K562 (cell line): ENCODE results near the gene RIIAD1.

Source experiments
- EP300 ChIP-seq: IDR thresholded peaks from 2 replicates; pipeline ENCODE4 v1.6.1; 2012; ENCODE audit warnings: low read length, improper control_type of control experiment
- FOXM1 ChIP-seq, 2 experiments: fragments of 450-650 bp in 1 of 2; sonication (generic) in 1 of 2; formaldehyde crosslinking in 1 of 2; IDR thresholded peaks; 2 replicates each; pipeline versions ENCODE4 v1.6.1 to v1.9.0; 2017 to 2022; ENCODE audit warnings: low read depth in 2 of 2, mild to moderate bottlenecking in 2 of 2, missing genetic modification reagents in 1 of 2, moderate library complexity in 1 of 2
- KDM5B ChIP-seq: fragments of 200-600 bp; sonication (generic); IDR thresholded peaks from 2 replicates; pipeline ENCODE4 v1.6.1; 2012; ENCODE audit warnings: low read depth, mild to moderate bottlenecking, moderate library complexity, low read length, control low read depth, inconsistent platforms; ENCODE audit not compliant: insufficient replicate concordance
- SIRT6 ChIP-seq: IDR thresholded peaks from one replicate; pipeline ENCODE4 v1.6.1; 2012; ENCODE audit warnings: low read depth, mild to moderate bottlenecking, control low read depth, inconsistent platforms, low read length, moderate library complexity
- TAF1 ChIP-seq: IDR thresholded peaks from 2 replicates; pipeline ENCODE4 v1.6.1; 2011; ENCODE audit warnings: mild to moderate bottlenecking, low read length, moderate library complexity; ENCODE audit not compliant: insufficient read depth, control insufficient read depth, severe bottlenecking; ENCODE audit errors: extremely low read depth
- XRCC5 ChIP-seq: fragments of 200-400 bp; formaldehyde crosslinking; IDR thresholded peaks from 2 replicates; pipeline ENCODE4 v1.6.1; 2017; ENCODE audit warnings: low read depth, mild to moderate bottlenecking, low read length
- ZNF445 ChIP-seq: fragments of 250-450 bp; sonication (Bioruptor Pico); IDR thresholded peaks from 2 replicates; pipeline ENCODE4 v1.4.0; 2020; ENCODE audit warnings: low read depth, mild to moderate bottlenecking, moderate library complexity
- ZNF79 ChIP-seq: fragments of 250-450 bp; sonication (Bioruptor Pico); IDR thresholded peaks from 2 replicates; pipeline ENCODE4 v1.4.0; 2020; ENCODE audit warnings: low read depth, mild to moderate bottlenecking, moderate library complexity
- TF ChIP-seq, protein P1 (sequence below): fragments of 250-450 bp; sonication (Bioruptor Pico); IDR thresholded peaks from 2 replicates; pipeline ENCODE4 v1.4.0; 2020; ENCODE audit warnings: mild to moderate bottlenecking, moderate library complexity
- TF ChIP-seq, protein P2 (sequence below), 3 experiments: IDR thresholded peaks in 2 of 3; conservative IDR thresholded peaks in 1 of 3; 2 replicates each; pipeline ENCODE4 v1.5.1; 2011 to 2012; ENCODE audit warnings: low read length in 3 of 3, mild to moderate bottlenecking in 3 of 3, control low read depth in 2 of 3, improper control_type of control experiment in 1 of 3, inconsistent platforms in 1 of 3, low read depth in 1 of 3, mixed read lengths in 1 of 3, moderate library complexity in 1 of 3; ENCODE audit not compliant: insufficient read depth in 2 of 3
- TF ChIP-seq, protein P3 (sequence below): fragments of 450-650 bp; IDR thresholded peaks from 2 replicates; pipeline ENCODE4 v1.6.1; 2016; ENCODE audit warnings: borderline replicate concordance

DNA sequence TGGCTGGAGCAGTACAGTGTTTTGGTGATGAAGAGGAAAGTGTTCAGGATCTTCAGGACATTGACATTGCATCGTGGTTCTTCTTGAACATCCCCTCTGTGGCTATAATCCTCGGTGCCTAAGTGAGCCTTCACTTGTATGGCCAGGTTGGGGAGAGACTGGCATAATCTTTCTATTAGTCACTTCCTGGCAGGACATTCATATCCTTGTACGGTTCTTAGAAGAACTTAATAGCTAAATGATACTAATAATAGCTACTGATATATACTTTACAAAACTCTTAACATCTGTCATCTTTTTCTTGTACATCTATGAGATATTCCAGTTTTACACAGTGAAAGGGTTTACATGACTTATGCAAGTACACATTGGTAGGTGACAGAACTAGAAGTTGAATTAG, 40.5 kb upstream of the RIIAD1 start:
- TF ChIP-seq FOXM1 (IDR thresholded peaks at IDR 0.05; ENCODE audit: low read depth), result no peak
- no peak for TF ChIP-seq FOXM1 (CRISPR knock-in tag; IDR thresholded peaks at IDR 0.05; ENCODE audit: low read depth)
- TF ChIP-seq, protein P1, sequence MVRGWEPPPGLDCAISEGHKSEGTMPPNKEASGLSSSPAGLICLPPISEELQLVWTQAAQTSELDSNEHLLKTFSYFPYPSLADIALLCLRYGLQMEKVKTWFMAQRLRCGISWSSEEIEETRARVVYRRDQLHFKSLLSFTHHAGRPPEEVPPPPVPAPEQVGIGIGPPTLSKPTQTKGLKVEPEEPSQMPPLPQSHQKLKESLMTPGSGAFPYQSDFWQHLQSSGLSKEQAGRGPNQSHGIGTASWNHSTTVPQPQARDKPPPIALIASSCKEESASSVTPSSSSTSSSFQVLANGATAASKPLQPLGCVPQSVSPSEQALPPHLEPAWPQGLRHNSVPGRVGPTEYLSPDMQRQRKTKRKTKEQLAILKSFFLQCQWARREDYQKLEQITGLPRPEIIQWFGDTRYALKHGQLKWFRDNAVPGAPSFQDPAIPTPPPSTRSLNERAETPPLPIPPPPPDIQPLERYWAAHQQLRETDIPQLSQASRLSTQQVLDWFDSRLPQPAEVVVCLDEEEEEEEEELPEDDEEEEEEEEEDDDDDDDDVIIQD, result no peak
- TF ChIP-seq KDM5B, result no peak
- no peak for TF ChIP-seq EP300
- no peak for TF ChIP-seq XRCC5
- TF ChIP-seq TAF1, result no peak
- no peak for TF ChIP-seq SIRT6
- TF ChIP-seq, protein P2, sequence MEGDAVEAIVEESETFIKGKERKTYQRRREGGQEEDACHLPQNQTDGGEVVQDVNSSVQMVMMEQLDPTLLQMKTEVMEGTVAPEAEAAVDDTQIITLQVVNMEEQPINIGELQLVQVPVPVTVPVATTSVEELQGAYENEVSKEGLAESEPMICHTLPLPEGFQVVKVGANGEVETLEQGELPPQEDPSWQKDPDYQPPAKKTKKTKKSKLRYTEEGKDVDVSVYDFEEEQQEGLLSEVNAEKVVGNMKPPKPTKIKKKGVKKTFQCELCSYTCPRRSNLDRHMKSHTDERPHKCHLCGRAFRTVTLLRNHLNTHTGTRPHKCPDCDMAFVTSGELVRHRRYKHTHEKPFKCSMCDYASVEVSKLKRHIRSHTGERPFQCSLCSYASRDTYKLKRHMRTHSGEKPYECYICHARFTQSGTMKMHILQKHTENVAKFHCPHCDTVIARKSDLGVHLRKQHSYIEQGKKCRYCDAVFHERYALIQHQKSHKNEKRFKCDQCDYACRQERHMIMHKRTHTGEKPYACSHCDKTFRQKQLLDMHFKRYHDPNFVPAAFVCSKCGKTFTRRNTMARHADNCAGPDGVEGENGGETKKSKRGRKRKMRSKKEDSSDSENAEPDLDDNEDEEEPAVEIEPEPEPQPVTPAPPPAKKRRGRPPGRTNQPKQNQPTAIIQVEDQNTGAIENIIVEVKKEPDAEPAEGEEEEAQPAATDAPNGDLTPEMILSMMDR (IDR thresholded peaks at IDR 0.05 in 2 of 3, conservative IDR thresholded peaks at IDR 0.05 in 1 of 3; ENCODE audit: insufficient read depth in 2 of 3, low read depth in 1 of 3, low read length in 3 of 3), result no peak
- TF ChIP-seq ZNF445 (CRISPR knock-in tag), result no peak
- TF ChIP-seq, protein P3, sequence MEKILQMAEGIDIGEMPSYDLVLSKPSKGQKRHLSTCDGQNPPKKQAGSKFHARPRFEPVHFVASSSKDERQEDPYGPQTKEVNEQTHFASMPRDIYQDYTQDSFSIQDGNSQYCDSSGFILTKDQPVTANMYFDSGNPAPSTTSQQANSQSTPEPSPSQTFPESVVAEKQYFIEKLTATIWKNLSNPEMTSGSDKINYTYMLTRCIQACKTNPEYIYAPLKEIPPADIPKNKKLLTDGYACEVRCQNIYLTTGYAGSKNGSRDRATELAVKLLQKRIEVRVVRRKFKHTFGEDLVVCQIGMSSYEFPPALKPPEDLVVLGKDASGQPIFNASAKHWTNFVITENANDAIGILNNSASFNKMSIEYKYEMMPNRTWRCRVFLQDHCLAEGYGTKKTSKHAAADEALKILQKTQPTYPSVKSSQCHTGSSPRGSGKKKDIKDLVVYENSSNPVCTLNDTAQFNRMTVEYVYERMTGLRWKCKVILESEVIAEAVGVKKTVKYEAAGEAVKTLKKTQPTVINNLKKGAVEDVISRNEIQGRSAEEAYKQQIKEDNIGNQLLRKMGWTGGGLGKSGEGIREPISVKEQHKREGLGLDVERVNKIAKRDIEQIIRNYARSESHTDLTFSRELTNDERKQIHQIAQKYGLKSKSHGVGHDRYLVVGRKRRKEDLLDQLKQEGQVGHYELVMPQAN, result no peak
- no peak for TF ChIP-seq ZNF79
